ENCODE results near the gene KIF21A. TPM values are rescaled to one million over a fixed set of nuclear protein-coding genes. Genes with fewer than 3 reads are reported as not detected.

The KIF21A gene
- total RNA-seq, 4 donors from 2014 or later = 2.4 to 32.0 (median 17.5) TPM

DNA sequence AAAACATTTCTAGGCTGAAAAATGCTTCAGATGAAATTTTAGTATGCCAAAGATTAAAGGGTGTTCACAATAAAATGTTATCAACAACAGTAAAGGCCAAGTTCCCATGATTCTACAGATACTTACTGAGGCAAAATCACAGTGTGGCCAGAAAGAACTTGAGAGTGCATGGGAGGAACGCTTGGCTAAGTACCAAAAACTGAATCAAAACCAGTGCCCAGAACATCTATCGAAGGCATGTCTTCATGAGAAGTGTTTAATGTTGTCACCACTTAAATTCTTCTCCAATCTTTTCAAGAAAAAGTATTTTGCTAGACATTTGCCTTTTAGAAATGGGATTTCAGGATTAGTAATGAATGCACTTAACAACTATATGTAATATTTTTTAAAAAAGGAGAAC, 41.5 kb downstream of the KIF21A start:
- Histone ChIP-seq H3K4me3 (no peak overlapping the region), H3K27ac (no peak overlapping the region), H3K9me3 (no peaks in the 10 kb centered on the region), H3K36me3 (no peaks in the 10 kb centered on the region), H3K4me1 (no peaks in the 10 kb centered on the region), H3K27me3 (no peaks in the 10 kb centered on the region)
- DNase-seq = no peak
- no peak for TF ChIP-seq POLR2A (IDR thresholded peaks at IDR 0.05)
- no peak for TF ChIP-seq CTCF (IDR thresholded peaks at IDR 0.05)
- intact Hi-C loops (cut with DNase I; ENCODE audit: low total_unique reads) = no loop called here

DNA sequence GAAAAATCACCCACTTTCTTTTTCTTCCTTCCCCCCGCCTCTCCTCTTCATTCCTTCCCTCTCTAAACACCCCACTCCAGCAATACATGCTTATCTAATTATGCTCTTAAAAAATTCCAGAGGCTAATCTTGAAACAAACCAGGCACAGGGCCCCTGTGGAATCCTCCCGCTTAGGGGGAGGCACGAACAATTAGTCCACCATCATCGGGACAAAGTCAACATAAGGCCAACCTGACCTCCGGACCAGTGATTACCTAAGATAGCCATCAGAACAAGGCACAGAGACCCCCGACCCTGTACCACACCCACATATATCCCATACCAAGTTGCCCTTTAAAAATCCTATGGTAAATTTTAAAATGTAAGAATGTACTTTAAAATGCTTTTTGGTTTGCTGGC, 47.1 kb downstream of the KIF21A start:
- H3K4me1 ChIP-seq = no peaks in the 10 kb centered on the region
- intact Hi-C loops (cut with DNase I; ENCODE audit: low total_unique reads) = no loop called here
- TF ChIP-seq POLR2A (IDR thresholded peaks at IDR 0.05) (no peak), CTCF (IDR thresholded peaks at IDR 0.05) (no peak)
- peak overlapping the region in 1 of 2 donors; percentile 54 for H3K27ac ChIP-seq
- H3K9me3 ChIP-seq = no peaks in the 10 kb centered on the region
- no peaks in the 10 kb centered on the region for H3K27me3 ChIP-seq
- no peak overlapping the region for H3K4me3 ChIP-seq
- H3K36me3 ChIP-seq = no peaks in the 10 kb centered on the region
- no peak for DNase-seq

DNA sequence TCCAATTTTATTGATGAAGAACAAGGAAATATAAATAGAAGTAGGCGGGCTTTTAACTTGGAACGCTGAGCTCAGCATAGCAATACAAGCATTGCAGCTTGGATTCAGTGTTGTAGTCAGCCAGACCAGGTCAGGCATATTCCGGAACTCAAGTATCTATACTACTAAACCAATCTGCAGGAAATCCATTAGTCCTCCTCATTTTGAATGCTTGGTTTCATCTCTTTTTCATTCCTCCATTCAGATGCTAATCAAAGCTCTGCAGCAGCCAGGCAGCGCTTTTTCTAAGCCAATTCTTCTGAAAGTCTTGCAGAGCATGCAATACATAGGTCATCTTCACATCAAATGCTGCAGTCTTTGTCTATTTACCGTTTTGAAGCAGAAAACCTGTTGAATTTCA, 49.0 kb downstream of the KIF21A start:
- no peaks in the 10 kb centered on the region for H3K36me3 ChIP-seq
- no peaks in the 10 kb centered on the region for H3K27me3 ChIP-seq
- intact Hi-C loops (cut with DNase I; ENCODE audit: low total_unique reads) = no loop called here
- H3K4me1 ChIP-seq = no peaks in the 10 kb centered on the region
- TF ChIP-seq CTCF (IDR thresholded peaks at IDR 0.05) (no peak), POLR2A (IDR thresholded peaks at IDR 0.05) (no peak)
- no peak overlapping the region for H3K27ac ChIP-seq
- DNase-seq = no peak
- H3K9me3 ChIP-seq = no peaks in the 10 kb centered on the region
- no peak overlapping the region for H3K4me3 ChIP-seq

DNA sequence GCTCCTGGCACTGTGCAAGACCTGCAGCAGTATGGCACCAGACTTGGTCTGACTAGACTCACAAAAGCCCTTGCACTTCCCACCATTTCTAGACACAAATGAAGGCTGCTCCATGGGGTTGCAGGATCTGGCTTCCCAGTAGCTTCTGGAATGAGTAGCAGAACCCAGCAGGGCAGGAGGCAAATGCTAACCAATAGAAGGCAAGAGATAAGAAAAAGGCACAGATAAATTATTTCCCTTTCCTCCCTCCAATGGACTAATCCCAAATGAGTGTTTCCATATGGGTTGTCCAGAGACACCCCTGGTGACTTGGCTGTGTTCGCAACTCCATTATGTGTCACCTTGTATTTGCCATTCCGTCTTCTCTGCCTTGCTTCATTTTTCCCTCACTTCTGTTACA, 49.7 kb downstream of the KIF21A start:
- no peaks in the 10 kb centered on the region for H3K9me3 ChIP-seq
- H3K27me3 ChIP-seq = no peaks in the 10 kb centered on the region
- H3K36me3 ChIP-seq = no peaks in the 10 kb centered on the region
- H3K4me3 ChIP-seq = no peak overlapping the region
- no peak overlapping the region for H3K27ac ChIP-seq
- no peak for DNase-seq
- no peaks in the 10 kb centered on the region for H3K4me1 ChIP-seq
- TF ChIP-seq POLR2A (IDR thresholded peaks at IDR 0.05) (no peak), CTCF (IDR thresholded peaks at IDR 0.05) (no peak)
- intact Hi-C loops (cut with DNase I; ENCODE audit: low total_unique reads) = no loop called here

DNA sequence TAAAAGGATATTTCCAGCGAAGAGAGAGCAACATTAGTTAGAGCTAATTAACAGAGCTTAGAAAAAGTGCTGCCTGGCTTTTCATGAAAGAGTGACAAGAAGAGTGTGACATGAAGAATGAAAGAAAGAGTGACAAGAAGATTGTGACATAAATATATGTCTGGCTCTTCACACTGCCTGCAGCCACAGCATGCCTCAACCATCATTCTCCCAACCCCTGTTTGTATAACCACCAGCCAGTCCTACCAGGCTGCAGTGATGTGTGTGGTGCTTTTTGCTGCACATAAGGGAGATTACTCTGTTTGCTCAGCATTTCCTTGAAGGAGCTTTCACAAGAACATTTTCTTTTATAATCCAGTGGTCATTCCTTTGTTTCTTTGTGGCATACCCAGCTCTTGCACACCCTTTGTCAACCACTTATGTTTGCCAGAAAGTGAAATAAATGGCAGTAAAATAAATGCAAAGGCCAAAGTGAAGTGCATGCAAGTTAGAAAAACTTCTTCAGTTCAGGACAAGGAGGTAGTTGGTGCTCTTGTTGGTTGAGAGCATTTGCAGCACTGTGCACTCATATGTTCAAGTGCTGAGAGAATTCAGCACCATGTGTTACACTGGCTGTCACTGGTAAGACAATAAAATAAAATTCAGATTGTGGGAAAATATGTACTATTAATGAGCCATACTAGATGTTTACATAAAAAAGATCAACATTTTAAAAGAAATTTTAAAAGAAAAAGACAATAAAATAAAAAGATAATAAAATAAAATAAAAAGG, 50.6 kb downstream of the KIF21A start:
- Histone ChIP-seq H3K9me3 (no peaks in the 10 kb centered on the region), H3K27me3 (no peaks in the 10 kb centered on the region), H3K4me1 (no peaks in the 10 kb centered on the region), H3K27ac (no peak overlapping the region), H3K4me3 (no peak overlapping the region), H3K36me3 (no peaks in the 10 kb centered on the region)
- intact Hi-C loops (cut with DNase I; ENCODE audit: low total_unique reads) = no loop called here
- TF ChIP-seq POLR2A (IDR thresholded peaks at IDR 0.05) = no peak
- TF ChIP-seq CTCF (IDR thresholded peaks at IDR 0.05) = no peak
- DNase-seq = no peak
